Omental fat pad (tissue), 4 donors: ENCODE results near the gene AK4. TPM values are rescaled to one million over a fixed set of nuclear protein-coding genes. Genes with fewer than 3 reads are reported as not detected.
"Not testable (repeated sequence)": the region's sequence is repeated elsewhere in the genome, so short reads cannot be mapped to it uniquely, and the experiment has no call there.

ENCODE experiments used
- ATAC-seq: fragments of 150-250 bp; one replicate; pipeline ENCODE4 v1.9.1; 2016; ENCODE audit warnings: mild to moderate bottlenecking, moderate library complexity; ENCODE audit not compliant: low FRiP score
- DNase-seq: peaks from one replicate; pipeline ENCODE4 v3.0.0-alpha.2; 2019; ENCODE audit warnings: low spot score
- total RNA-seq, 4 donors: library from RNA; depleted of rRNA; stranded (reverse); fragments of >200 nt; gene quantifications; one replicate each; pipeline ENCODE4 v1.1.0, GENCODE V29; 2016
- TF ChIP-seq, protein P1 (sequence below), 3 donors: fragments of 450-650 bp; IDR thresholded peaks; one replicate each; pipeline ENCODE4 v1.5.1; 2016 to 2017; ENCODE audit warnings: antibody characterized with exemption in 3 of 3, mild to moderate bottlenecking in 3 of 3, moderate library complexity in 2 of 3

The AK4 gene
- total RNA-seq, 4 donors from 2014 or later = 20.5 to 108 (median 61.8) TPM

- TF ChIP-seq, protein P1, sequence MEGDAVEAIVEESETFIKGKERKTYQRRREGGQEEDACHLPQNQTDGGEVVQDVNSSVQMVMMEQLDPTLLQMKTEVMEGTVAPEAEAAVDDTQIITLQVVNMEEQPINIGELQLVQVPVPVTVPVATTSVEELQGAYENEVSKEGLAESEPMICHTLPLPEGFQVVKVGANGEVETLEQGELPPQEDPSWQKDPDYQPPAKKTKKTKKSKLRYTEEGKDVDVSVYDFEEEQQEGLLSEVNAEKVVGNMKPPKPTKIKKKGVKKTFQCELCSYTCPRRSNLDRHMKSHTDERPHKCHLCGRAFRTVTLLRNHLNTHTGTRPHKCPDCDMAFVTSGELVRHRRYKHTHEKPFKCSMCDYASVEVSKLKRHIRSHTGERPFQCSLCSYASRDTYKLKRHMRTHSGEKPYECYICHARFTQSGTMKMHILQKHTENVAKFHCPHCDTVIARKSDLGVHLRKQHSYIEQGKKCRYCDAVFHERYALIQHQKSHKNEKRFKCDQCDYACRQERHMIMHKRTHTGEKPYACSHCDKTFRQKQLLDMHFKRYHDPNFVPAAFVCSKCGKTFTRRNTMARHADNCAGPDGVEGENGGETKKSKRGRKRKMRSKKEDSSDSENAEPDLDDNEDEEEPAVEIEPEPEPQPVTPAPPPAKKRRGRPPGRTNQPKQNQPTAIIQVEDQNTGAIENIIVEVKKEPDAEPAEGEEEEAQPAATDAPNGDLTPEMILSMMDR (IDR thresholded peaks at IDR 0.05) = no peak
- no peak for DNase-seq
- ATAC-seq = no peak
These were observed 81.8 kb downstream of the AK4 start for GRCh38 chr1:65229754-65230339.

DNA sequence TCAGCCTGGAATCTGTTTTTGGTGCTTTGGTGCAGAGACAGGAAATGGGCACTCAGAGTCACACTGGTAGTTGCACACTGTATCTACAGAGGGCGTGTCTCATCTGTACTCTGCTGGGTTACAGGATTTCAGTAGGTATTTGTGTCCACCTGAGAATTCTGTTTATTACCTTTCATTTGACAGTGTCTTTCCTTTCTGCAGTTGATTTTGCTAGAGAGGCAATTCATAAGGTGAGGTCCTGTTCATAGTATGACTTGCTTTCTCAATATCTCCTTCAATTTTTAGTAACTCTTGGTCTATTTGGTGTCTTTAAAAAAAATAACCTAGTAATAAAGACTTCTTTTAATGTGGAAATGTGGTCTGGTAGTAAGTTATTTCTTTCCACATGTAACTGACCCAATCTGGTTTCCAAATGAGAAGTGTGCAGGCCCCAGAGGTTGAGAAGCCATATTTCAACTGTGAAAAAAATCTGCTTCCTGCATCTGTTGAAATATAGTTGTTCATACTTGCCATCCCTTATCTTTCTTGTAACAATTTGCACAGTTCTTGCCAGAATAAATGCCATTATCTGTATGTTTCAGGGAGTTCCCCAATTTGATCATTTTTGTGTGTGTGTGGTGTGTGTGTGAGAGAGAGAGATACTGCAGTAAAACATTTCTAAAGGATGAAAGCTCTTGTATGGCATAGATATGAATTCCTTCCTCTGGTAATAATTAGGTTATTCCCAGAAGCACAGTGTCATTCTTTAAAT is 82.9 kb downstream of the AK4 start:
- ATAC-seq (no peak), DNase-seq (no peak)
- TF ChIP-seq, protein P1 (IDR thresholded peaks at IDR 0.05) = no peak

DNA sequence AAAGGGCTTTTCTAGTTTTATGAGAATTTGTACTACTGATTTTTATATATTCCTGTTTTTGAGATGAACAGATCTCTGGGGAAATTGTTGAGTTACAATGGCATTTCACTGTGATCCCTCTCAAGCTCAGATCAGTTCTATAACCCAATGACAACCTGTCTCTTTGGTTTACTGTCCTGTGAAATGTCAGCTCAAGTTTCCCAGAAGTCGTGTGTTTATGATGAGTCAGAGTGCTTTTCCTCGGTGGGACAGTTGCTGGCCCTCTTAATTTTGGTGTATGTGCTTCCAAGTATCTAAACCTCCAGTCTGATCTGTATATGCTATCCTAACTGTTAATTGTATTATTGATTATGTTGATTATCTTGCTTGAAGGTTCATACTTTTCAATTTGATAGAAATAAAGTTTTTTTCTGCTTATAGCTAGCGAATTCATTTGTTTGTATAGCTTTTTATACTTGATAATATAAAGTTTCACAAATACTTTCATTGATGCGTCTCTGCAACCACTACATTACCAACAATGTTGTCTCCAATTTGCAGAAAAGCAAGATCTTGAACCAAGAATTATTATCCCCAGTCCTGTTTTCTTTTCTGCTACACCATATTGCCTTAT is 83.8 kb downstream of the AK4 start:
- no peak for DNase-seq
- ATAC-seq = no peak
- TF ChIP-seq, protein P1 (IDR thresholded peaks at IDR 0.05) = no peak

DNA sequence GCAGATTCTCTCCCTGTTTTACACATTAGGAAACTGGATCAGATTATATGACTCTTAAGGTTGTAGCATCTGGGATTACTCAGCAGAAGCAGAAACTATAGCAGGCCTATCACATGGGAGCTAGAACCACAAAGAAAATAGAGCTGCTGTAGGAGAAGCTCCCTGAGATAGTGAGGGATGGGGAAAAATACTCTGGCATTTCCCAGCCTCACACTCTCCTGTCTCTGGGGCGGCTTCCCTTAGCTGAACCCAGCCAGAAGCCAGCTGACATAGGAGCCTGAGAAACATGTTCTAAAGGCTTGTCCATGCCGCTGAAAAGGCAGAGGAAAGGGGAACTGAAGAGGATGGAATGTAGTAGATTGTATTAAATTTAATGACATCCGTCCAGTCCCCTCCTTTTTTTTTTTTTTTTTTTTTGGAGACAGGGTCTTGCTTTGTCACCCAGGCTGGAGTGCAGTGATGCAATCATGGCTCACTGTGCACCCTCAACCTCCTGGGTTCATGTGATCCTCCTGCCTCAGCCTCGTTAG is 84.5 kb downstream of the AK4 start:
- TF ChIP-seq, protein P1 (IDR thresholded peaks at IDR 0.05) = no peak
- ATAC-seq (no peak), DNase-seq (no peak)

GRCh38 chr1:65233782-65234181 is 85.8 kb downstream of the AK4 start:
- TF ChIP-seq, protein P1 (IDR thresholded peaks at IDR 0.05) = no peak
- DNase-seq (no peak), ATAC-seq (no peak)

DNA sequence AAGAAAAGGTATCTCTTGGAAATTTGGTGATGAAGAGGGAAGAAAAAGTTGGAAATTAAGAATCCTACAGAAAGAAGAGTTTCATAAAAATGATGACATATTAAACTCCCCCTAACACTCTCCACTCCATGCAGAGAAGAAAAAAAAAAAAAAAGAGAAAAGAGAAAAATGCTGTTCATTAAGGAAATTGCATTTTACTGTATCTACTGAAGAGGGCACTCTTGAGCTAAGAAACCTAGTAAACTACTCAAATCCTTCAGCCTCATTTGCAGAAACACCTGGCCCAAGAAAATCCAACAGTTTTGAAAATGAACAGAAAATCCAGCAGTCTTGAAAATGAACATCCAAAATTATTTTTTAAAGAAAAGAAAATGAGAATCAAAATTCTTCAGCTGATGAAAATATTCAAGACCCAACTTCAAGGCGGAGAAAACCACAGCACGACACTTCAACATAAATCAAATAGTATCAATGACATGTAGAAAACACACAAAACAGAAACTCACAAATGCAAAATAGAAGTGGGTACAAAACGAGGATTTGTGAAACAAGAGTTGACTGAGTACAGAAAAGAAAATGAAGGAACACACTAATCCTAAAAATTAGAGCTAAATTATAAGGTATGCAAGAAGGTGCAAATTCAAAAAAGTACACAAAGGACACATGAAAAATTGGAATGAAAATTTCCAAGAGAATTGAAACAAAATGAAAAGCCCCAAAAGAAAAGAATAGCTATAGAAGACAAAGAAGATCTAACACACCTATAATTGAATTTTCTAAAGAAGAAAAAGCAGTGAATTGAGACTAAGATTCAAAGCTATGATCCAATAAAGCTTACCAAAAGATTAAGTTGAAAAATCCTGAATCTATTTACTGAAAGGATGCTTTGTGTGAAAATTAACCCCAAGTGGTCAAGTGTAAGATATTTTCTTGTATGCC is 88.1 kb downstream of the AK4 start:
- DNase-seq (no peak), ATAC-seq (no peak)

GRCh38 chr1:65237088-65237487 is 89.1 kb downstream of the AK4 start:
- DNase-seq, ATAC-seq: not testable (repeated sequence)

More for the DNA sequence above, 88.1 kb downstream of the AK4 start:
- TF ChIP-seq, protein P1 (IDR thresholded peaks at IDR 0.05) = no peak
